CD4-positive, alpha-beta T cell treated with Interleukin-17A for 4 hours (primary cell): Measurements from ENCODE around the gene PTPRM.
A peak's percentile ranks its signal among the peaks of the same experiment; 100 is the strongest.

ENCODE experiments used
- DNase-seq: peaks from one replicate; pipeline ENCODE4 v3.0.0-alpha.2; 2020; ENCODE audit warnings: mixed read lengths

The PTPRM gene

GRCh38 chr18:8348051-8348720, 781.1 kb downstream of the PTPRM start:
- no peak for DNase-seq

- DNase-seq = no peak
Measured at GRCh38 chr18:8349608-8350323, 782.6 kb downstream of the PTPRM start.

GRCh38 chr18:8350628-8351027, 783.5 kb downstream of the PTPRM start:
- no peak for DNase-seq

GRCh38 chr18:8351161-8351560, 784.0 kb downstream of the PTPRM start:
- DNase-seq = no peak

- no peak for DNase-seq
Measured at GRCh38 chr18:8354304-8354703, 787.2 kb downstream of the PTPRM start.

GRCh38 chr18:8356001-8356400, 788.9 kb downstream of the PTPRM start:
- no peak for DNase-seq

GRCh38 chr18:8357320-8357719, 790.2 kb downstream of the PTPRM start:
- DNase-seq = no peak

- no peak for DNase-seq
Measured at GRCh38 chr18:8358033-8358765, 791.1 kb downstream of the PTPRM start.

- no peak for DNase-seq
Measured at GRCh38 chr18:8359076-8359475, 792.0 kb downstream of the PTPRM start.

- no peak for DNase-seq
Measured at GRCh38 chr18:8359481-8359880, 792.4 kb downstream of the PTPRM start.

GRCh38 chr18:8361941-8362471, 794.9 kb downstream of the PTPRM start:
- DNase-seq = no peak

GRCh38 chr18:8362863-8363262, 795.7 kb downstream of the PTPRM start:
- DNase-seq = no peak

GRCh38 chr18:8364385-8364784, 797.3 kb downstream of the PTPRM start:
- no peak for DNase-seq

- DNase-seq = no peak
Measured at GRCh38 chr18:8365006-8365405, 797.9 kb downstream of the PTPRM start.

GRCh38 chr18:8365528-8365927, 798.4 kb downstream of the PTPRM start:
- no peak for DNase-seq

GRCh38 chr18:8366070-8366469, 799.0 kb downstream of the PTPRM start:
- DNase-seq = no peak

GRCh38 chr18:8366656-8367055, 799.5 kb downstream of the PTPRM start:
- no peak for DNase-seq

GRCh38 chr18:8367217-8367988, 800.3 kb downstream of the PTPRM start:
- peak; percentile 32 for DNase-seq

- DNase-seq = no peak
Measured at GRCh38 chr18:8368512-8369217, 801.5 kb downstream of the PTPRM start.

- DNase-seq = no peak
Measured at GRCh38 chr18:8373486-8373885, 806.4 kb downstream of the PTPRM start.

- no peak for DNase-seq
Measured at GRCh38 chr18:8374676-8375075, 807.6 kb downstream of the PTPRM start.

- no peak for DNase-seq
Measured at GRCh38 chr18:8375249-8375648, 808.1 kb downstream of the PTPRM start.
